ENCODE data around the gene RAB4A. TPM values are rescaled to one million over a fixed set of nuclear protein-coding genes. Genes with fewer than 3 reads are reported as not detected.

Gene RAB4A
- total RNA-seq, 1 experiment from 2014 or later: 66.7 TPM

DNA sequence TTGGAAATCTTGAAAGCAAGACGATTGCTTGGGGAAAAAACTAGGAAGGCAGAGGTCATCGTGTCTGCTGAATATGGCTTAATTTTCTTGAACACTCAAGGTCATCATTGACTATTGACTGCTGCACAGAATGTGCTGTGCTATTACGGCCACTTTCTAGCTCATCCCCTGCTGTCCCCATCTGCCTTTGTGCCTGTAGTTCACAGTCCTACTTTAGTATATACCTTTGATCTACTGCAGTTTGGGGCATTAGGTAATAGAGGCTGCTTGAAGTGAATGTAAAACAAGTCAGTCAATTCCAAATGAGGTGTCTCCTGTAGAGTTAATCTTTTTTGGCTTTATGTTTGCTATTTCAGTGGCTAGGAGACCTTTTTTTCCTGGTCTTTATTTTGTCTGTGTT is 8.3 kb downstream of the RAB4A start:
- H2BK15ac ChIP-seq (ENCODE audit: low read depth, low read length): no peak overlapping the region
- H2BK12ac ChIP-seq (ENCODE audit: insufficient read length, low read depth, low read length): no peak overlapping the region
- WGBS (ENCODE audit: extremely low coverage, insufficient read length, low lambda C conversion rate): no CpG with 5 or more reads among the region's 3 CpGs
- no peak overlapping the region for H3K18ac ChIP-seq (ENCODE audit: insufficient read length, low read depth, low read length)
- H4K91ac ChIP-seq (ENCODE audit: insufficient read length, low read depth, low read length): no peak overlapping the region
- H4K5ac ChIP-seq (ENCODE audit: insufficient read length, low read depth, low read length): no peak overlapping the region
- no peak overlapping the region for H2AK5ac ChIP-seq (ENCODE audit: insufficient read length, low read length)
- H3K4me3 Mint-ChIP-seq: no peak overlapping the region
- H3K79me1 ChIP-seq (ENCODE audit: insufficient read depth, low read depth, low read length, poor library complexity, severe bottlenecking): peaks cover 5% of the 10 kb centered on the region
- no peak overlapping the region for H3K9ac ChIP-seq (ENCODE audit: extremely low read depth, insufficient read length, low read length)
- no peak overlapping the region for H2BK20ac ChIP-seq (ENCODE audit: low read depth, low read length, poor library complexity, severe bottlenecking)
- H2AFZ ChIP-seq (ENCODE audit: low read length): no peak overlapping the region
- H3K14ac ChIP-seq (ENCODE audit: insufficient read depth, low read length): no peak overlapping the region
- no peak overlapping the region for H3K4me2 ChIP-seq (ENCODE audit: insufficient read depth, insufficient read length, low read length)
- TF ChIP-seq, protein P1, sequence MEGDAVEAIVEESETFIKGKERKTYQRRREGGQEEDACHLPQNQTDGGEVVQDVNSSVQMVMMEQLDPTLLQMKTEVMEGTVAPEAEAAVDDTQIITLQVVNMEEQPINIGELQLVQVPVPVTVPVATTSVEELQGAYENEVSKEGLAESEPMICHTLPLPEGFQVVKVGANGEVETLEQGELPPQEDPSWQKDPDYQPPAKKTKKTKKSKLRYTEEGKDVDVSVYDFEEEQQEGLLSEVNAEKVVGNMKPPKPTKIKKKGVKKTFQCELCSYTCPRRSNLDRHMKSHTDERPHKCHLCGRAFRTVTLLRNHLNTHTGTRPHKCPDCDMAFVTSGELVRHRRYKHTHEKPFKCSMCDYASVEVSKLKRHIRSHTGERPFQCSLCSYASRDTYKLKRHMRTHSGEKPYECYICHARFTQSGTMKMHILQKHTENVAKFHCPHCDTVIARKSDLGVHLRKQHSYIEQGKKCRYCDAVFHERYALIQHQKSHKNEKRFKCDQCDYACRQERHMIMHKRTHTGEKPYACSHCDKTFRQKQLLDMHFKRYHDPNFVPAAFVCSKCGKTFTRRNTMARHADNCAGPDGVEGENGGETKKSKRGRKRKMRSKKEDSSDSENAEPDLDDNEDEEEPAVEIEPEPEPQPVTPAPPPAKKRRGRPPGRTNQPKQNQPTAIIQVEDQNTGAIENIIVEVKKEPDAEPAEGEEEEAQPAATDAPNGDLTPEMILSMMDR (conservative IDR thresholded peaks at IDR 0.05): no peak
- no peak overlapping the region for H3K23ac ChIP-seq (ENCODE audit: insufficient read length, low read depth, low read length)
- no peak overlapping the region for H3K27ac ChIP-seq (ENCODE audit: insufficient read length, low read depth, low read length)
- DNase-seq: no peak
- H3T11ph ChIP-seq (ENCODE audit: low read length): no peak overlapping the region
- H3K4me1 ChIP-seq (ENCODE audit: insufficient read depth, low read length): no peaks in the 10 kb centered on the region
- peaks cover 15% of the 10 kb centered on the region; the same call in 1 of the 2 replicates for H3K79me2 ChIP-seq (ENCODE audit: insufficient read depth, low read length)
- H4K8ac ChIP-seq (replicated peaks; ENCODE audit: insufficient read length, low read depth, low read length): no peak overlapping the region
- no peaks in the 10 kb centered on the region for H3K23me2 ChIP-seq (ENCODE audit: insufficient read length, low read depth, low read length, poor library complexity, severe bottlenecking)
- H3K27me3 Mint-ChIP-seq (ENCODE audit: low read depth): no peaks in the 10 kb centered on the region
- no peaks in the 10 kb centered on the region for H3K9me3 Mint-ChIP-seq
- no peaks in the 10 kb centered on the region; a peak in 2 of 7 replicates for H3K36me3 Mint-ChIP-seq (ENCODE audit: insufficient read depth in 1 of 3, low read depth in 3 of 3)
- H3K27me3 ChIP-seq (ENCODE audit: insufficient read depth, low read length): no peaks in the 10 kb centered on the region
- H2BK120ac ChIP-seq (ENCODE audit: low read depth, low read length, poor library complexity, severe bottlenecking): no peak overlapping the region
- H3K4ac ChIP-seq (ENCODE audit: low read depth, low read length): no peak overlapping the region
- H3K56ac ChIP-seq (ENCODE audit: insufficient read length, low read depth, low read length): no peak overlapping the region
- H3K4me1 Mint-ChIP-seq: peaks cover 12 to 22% of the 10 kb centered on the region in 2 experiments
- H3K27ac Mint-ChIP-seq: no peak overlapping the region
- no peaks in the 10 kb centered on the region for H3K9me3 ChIP-seq (ENCODE audit: control insufficient read depth, low read depth, low read length)
- no peak overlapping the region for H2BK5ac ChIP-seq (ENCODE audit: insufficient read length, low read length)
- H4K20me1 ChIP-seq (ENCODE audit: control insufficient read depth, insufficient read depth, insufficient read length): no peaks in the 10 kb centered on the region
